GM15510 (cell line): ENCODE results near the gene HPSE.

Source experiments
- POLR2A ChIP-seq: IDR thresholded peaks from 3 replicates; pipeline ENCODE4 v1.6.1; 2011; ENCODE audit warnings: borderline replicate concordance; ENCODE audit not compliant: insufficient read length; ENCODE audit errors: extremely low read depth

Gene HPSE

GRCh38 chr4:83248486-83248885, 86.2 kb downstream of the HPSE start:
- TF ChIP-seq POLR2A = no peak

- no peak for TF ChIP-seq POLR2A
Measured at GRCh38 chr4:83247415-83248357, 87.0 kb downstream of the HPSE start.
